Right atrium auricular region (tissue), 2 donors: ENCODE results near the gene GLP2R. TPM values are rescaled to one million over a fixed set of nuclear protein-coding genes. Genes with fewer than 3 reads are reported as not detected.

ENCODE experiments used
- DNase-seq: peaks from one replicate; pipeline ENCODE4 v3.0.0-alpha.2; 2019; ENCODE audit warnings: low spot score
- H3K27ac ChIP-seq, 2 donors: fragments of 200-600 bp; sonication (generic); 1 replicate in 1 of 2; 2 replicates in 1 of 2; pipeline ENCODE4 v1.5.1; 2016 to 2019
- H3K27me3 ChIP-seq, 2 donors: fragments of 200-600 bp; sonication (generic); one replicate each; pipeline versions ENCODE4 v1.5.1 to v1.6.0; 2017 to 2019
- H3K36me3 ChIP-seq: fragments of 200-600 bp; sonication (generic); one replicate; pipeline ENCODE4 v1.5.1; 2016
- H3K4me1 ChIP-seq, 2 donors: fragments of 200-600 bp; sonication (generic); one replicate each; pipeline versions ENCODE4 v1.5.1 to v1.6.0; 2017 to 2019
- H3K4me3 ChIP-seq, 2 donors: fragments of 200-600 bp; sonication (generic); 1 replicate in 1 of 2; 2 replicates in 1 of 2; pipeline ENCODE4 v1.5.1; 2017 to 2019; ENCODE audit warnings: mild to moderate bottlenecking in 1 of 2, moderate library complexity in 1 of 2
- H3K9me3 ChIP-seq, 2 donors: fragments of 200-600 bp; sonication (generic); one replicate each; pipeline ENCODE4 v1.5.1; 2019
- CTCF ChIP-seq, 2 donors: fragments of 200-600 bp; sonication (generic); IDR thresholded peaks; one replicate each; pipeline ENCODE4 v1.5.1; 2019; ENCODE audit warnings: antibody characterized with exemption in 2 of 2
- total RNA-seq, 2 donors: library from RNA; depleted of rRNA; stranded (reverse); fragments of >200 nt; gene quantifications; one replicate each; pipeline ENCODE4 v1.1.0, GENCODE V29; 2016

GLP2R gene
- total RNA-seq, 2 donors from 2014 or later, result 1.0 to 1.7 TPM

GRCh38 chr17:9809409-9809808 lies 16.3 kb upstream of the GLP2R start:
- Histone ChIP-seq H3K9me3 (peaks cover 0 to 3% of the 10 kb centered on the region in 2 donors), H3K4me1 (peaks cover 0 to 23% of the 10 kb centered on the region in 2 donors), H3K27ac (peak overlapping the region; percentile 68 to 81), H3K27me3 (no peaks in the 10 kb centered on the region), H3K4me3 (no peak overlapping the region), H3K36me3 (no peaks in the 10 kb centered on the region)
- DNase-seq, result no peak
- TF ChIP-seq CTCF (IDR thresholded peaks at IDR 0.05), result no peak

- no peak for TF ChIP-seq CTCF (IDR thresholded peaks at IDR 0.05)
- peak overlapping the region; percentile 68 to 81 for H3K27ac ChIP-seq
Observed at GRCh38 chr17:9810100-9810949, 15.4 kb upstream of the GLP2R start.

GRCh38 chr17:9811086-9811485 lies 14.6 kb upstream of the GLP2R start:
- no peak for TF ChIP-seq CTCF (IDR thresholded peaks at IDR 0.05)
- Histone ChIP-seq H3K27ac (peak overlapping the region; percentile 68 to 81), H3K4me3 (no peak overlapping the region), H3K4me1 (peaks cover 0 to 23% of the 10 kb centered on the region in 2 donors), H3K36me3 (no peaks in the 10 kb centered on the region), H3K9me3 (no peaks in the 10 kb centered on the region), H3K27me3 (no peaks in the 10 kb centered on the region)
- DNase-seq, result no peak

More at GRCh38 chr17:9810100-9810949, 15.4 kb upstream of the GLP2R start:
- no peaks in the 10 kb centered on the region for H3K27me3 ChIP-seq
- no peak overlapping the region for H3K4me3 ChIP-seq
- no peak for DNase-seq
- H3K4me1 ChIP-seq, result peaks cover 0 to 23% of the 10 kb centered on the region in 2 donors
- H3K36me3 ChIP-seq, result no peaks in the 10 kb centered on the region
- no peaks in the 10 kb centered on the region for H3K9me3 ChIP-seq

- no peak for TF ChIP-seq CTCF (IDR thresholded peaks at IDR 0.05)
- no peak for DNase-seq
- peak overlapping the region; percentile 68 to 81 for H3K27ac ChIP-seq
Observed at GRCh38 chr17:9811537-9811936, 14.2 kb upstream of the GLP2R start.

GRCh38 chr17:9813166-9813565 lies 12.6 kb upstream of the GLP2R start:
- no peaks in the 10 kb centered on the region for H3K36me3 ChIP-seq
- H3K27ac ChIP-seq, result peak overlapping the region; percentile 60 to 76
- no peak overlapping the region for H3K4me3 ChIP-seq
- no peak for TF ChIP-seq CTCF (IDR thresholded peaks at IDR 0.05)
- peaks cover 0 to 23% of the 10 kb centered on the region in 2 donors for H3K4me1 ChIP-seq
- H3K9me3 ChIP-seq, result no peaks in the 10 kb centered on the region
- no peak for DNase-seq
- H3K27me3 ChIP-seq, result no peaks in the 10 kb centered on the region

More at GRCh38 chr17:9811537-9811936, 14.2 kb upstream of the GLP2R start:
- H3K9me3 ChIP-seq, result no peaks in the 10 kb centered on the region
- no peaks in the 10 kb centered on the region for H3K27me3 ChIP-seq
- H3K36me3 ChIP-seq, result no peaks in the 10 kb centered on the region
- H3K4me3 ChIP-seq, result no peak overlapping the region
- H3K4me1 ChIP-seq, result peaks cover 0 to 23% of the 10 kb centered on the region in 2 donors
